Trophoblast cell (in vitro differentiated cells and primary cell): Measurements from ENCODE around the gene TOB1.
"Not testable (repeated sequence)": the region's sequence is repeated elsewhere in the genome, so short reads cannot be mapped to it uniquely, and the experiment has no call there.

Experiments
- DNase-seq, 2 donors: peaks; one replicate each; pipeline ENCODE4 v3.0.0-alpha.2; 2016
- H2AFZ ChIP-seq: 2 replicates; pipeline ENCODE4 v1.6.1; 2013; ENCODE audit warnings: low read length, moderate library complexity, mild to moderate bottlenecking; ENCODE audit not compliant: insufficient read depth, poor library complexity
- H2AK5ac ChIP-seq: 2 replicates; pipeline ENCODE4 v1.6.1; 2013; ENCODE audit warnings: mild to moderate bottlenecking, low read length
- H2BK120ac ChIP-seq: 2 replicates; pipeline ENCODE4 v1.6.1; 2013; ENCODE audit warnings: low read length, mild to moderate bottlenecking, moderate library complexity; ENCODE audit not compliant: insufficient read depth, poor library complexity
- H2BK12ac ChIP-seq: 2 replicates; pipeline ENCODE4 v1.6.1; 2013; ENCODE audit warnings: mild to moderate bottlenecking, low read length, moderate library complexity
- H2BK5ac ChIP-seq: 2 replicates; pipeline ENCODE4 v1.6.1; 2013; ENCODE audit warnings: low read length, low read depth, moderate library complexity, mild to moderate bottlenecking; ENCODE audit not compliant: poor library complexity
- H3K14ac ChIP-seq: 2 replicates; pipeline ENCODE4 v1.6.1; 2013; ENCODE audit warnings: mild to moderate bottlenecking, low read length
- H3K18ac ChIP-seq: 2 replicates; pipeline ENCODE4 v1.6.1; 2013; ENCODE audit warnings: mild to moderate bottlenecking, low read length
- H3K23ac ChIP-seq: 2 replicates; pipeline ENCODE4 v1.6.1; 2013; ENCODE audit warnings: low read length
- H3K27ac ChIP-seq: 2 replicates; pipeline ENCODE4 v1.5.1; 2013; ENCODE audit warnings: low read depth, mild to moderate bottlenecking, inconsistent platforms, low read length, moderate library complexity
- H3K27me3 ChIP-seq: 2 replicates; pipeline ENCODE4 v1.6.1; 2013; ENCODE audit warnings: inconsistent platforms, mild to moderate bottlenecking, low read length, moderate library complexity; ENCODE audit not compliant: insufficient read depth
- H3K36me3 ChIP-seq, 2 experiments: 1 replicate in 1 of 2; 2 replicates in 1 of 2; pipeline ENCODE4 v1.6.1; 2013; ENCODE audit warnings: low read length in 2 of 2, mild to moderate bottlenecking in 2 of 2, moderate library complexity in 1 of 2; ENCODE audit not compliant: insufficient read depth in 2 of 2, control insufficient read depth in 1 of 2
- H3K4ac ChIP-seq: 2 replicates; pipeline ENCODE4 v1.6.1; 2013; ENCODE audit warnings: low read depth, mild to moderate bottlenecking, low read length, moderate library complexity
- H3K4me1 ChIP-seq, 2 experiments: 1 replicate in 1 of 2; 2 replicates in 1 of 2; pipeline ENCODE4 v1.6.1; 2013; ENCODE audit warnings: low read length in 2 of 2, mild to moderate bottlenecking in 2 of 2, moderate library complexity in 1 of 2; ENCODE audit not compliant: insufficient read depth in 2 of 2, control insufficient read depth in 1 of 2
- H3K4me2 ChIP-seq: 2 replicates; pipeline ENCODE4 v1.6.1; 2013; ENCODE audit warnings: inconsistent platforms, mild to moderate bottlenecking, low read length, moderate library complexity
- H3K4me3 ChIP-seq: 2 replicates; pipeline ENCODE4 v1.5.1; 2013; ENCODE audit warnings: mild to moderate bottlenecking, low read depth, low read length, inconsistent platforms
- H3K79me1 ChIP-seq: one replicate; pipeline ENCODE4 v1.6.1; 2013; ENCODE audit warnings: low read length
- H3K79me2 ChIP-seq: 2 replicates; pipeline ENCODE4 v1.6.1; 2013; ENCODE audit warnings: low read length, mild to moderate bottlenecking; ENCODE audit not compliant: control insufficient read depth, insufficient read depth, poor library complexity
- H3K9ac ChIP-seq: 2 replicates; pipeline ENCODE4 v1.6.1; 2013; ENCODE audit warnings: mild to moderate bottlenecking, low read length
- H3K9me3 ChIP-seq: 2 replicates; pipeline ENCODE4 v1.6.1; 2013; ENCODE audit warnings: low read depth, mild to moderate bottlenecking, control low read depth, inconsistent platforms, low read length; ENCODE audit not compliant: insufficient read depth
- H4K12ac ChIP-seq: 2 replicates; pipeline ENCODE4 v1.6.1; 2013; ENCODE audit warnings: low read depth, mild to moderate bottlenecking, low read length, moderate library complexity
- H4K8ac ChIP-seq: 2 replicates; pipeline ENCODE4 v1.6.1; 2013; ENCODE audit warnings: low read depth, mild to moderate bottlenecking, low read length, moderate library complexity
- H4K91ac ChIP-seq: one replicate; pipeline ENCODE4 v1.6.1; 2013; ENCODE audit warnings: low read depth, mild to moderate bottlenecking, low read length, moderate library complexity
- WGBS: extraction: QIAGEN DNeasy Blood & Tissue Kit; methylation state at CpG from one replicate; pipeline ENCODE4 v1.1.7; 2013; ENCODE audit warnings: missing lambda C conversion rate; ENCODE audit not compliant: insufficient read length, insufficient coverage; ENCODE audit errors: extremely low coverage; 5-methylcytosine and 5-hydroxymethylcytosine counted together

The TOB1 gene

GRCh38 chr17:50898369-50899004, 32.3 kb upstream of the TOB1 start:
- no peak for DNase-seq
- Histone ChIP-seq H3K14ac (no peak overlapping the region), H2AFZ (no peak overlapping the region), H3K27ac (no peak overlapping the region), H3K4me1 (peaks cover 3 to 5% of the 10 kb centered on the region in 2 experiments), H3K9me3 (peaks cover 2% of the 10 kb centered on the region), H4K8ac (no peak overlapping the region), H3K4me3 (no peak overlapping the region), H3K27me3 (no peaks in the 10 kb centered on the region), H2BK12ac (no peak overlapping the region), H4K12ac (no peak overlapping the region), H3K4me2 (no peak overlapping the region), H3K23ac (no peak overlapping the region), H3K18ac (no peak overlapping the region), H2AK5ac (no peak overlapping the region), H4K91ac (no peak overlapping the region), H3K79me1 (no peaks in the 10 kb centered on the region), H3K9ac (no peak overlapping the region), H3K79me2 (no peaks in the 10 kb centered on the region), H2BK5ac (no peak overlapping the region), H2BK120ac (no peak overlapping the region), H3K36me3 (no peaks in the 10 kb centered on the region), H3K4ac (no peak overlapping the region)
- no CpG with 5 or more reads among the region's 4 CpGs for WGBS

GRCh38 chr17:50894513-50894912, 28.4 kb upstream of the TOB1 start:
- H3K4me3 ChIP-seq, H3K14ac ChIP-seq, H3K4me1 ChIP-seq, H3K9ac ChIP-seq, H4K91ac ChIP-seq, H2BK5ac ChIP-seq, H3K4me2 ChIP-seq, H2BK120ac ChIP-seq, H4K12ac ChIP-seq, DNase-seq, H2AFZ ChIP-seq, H3K27ac ChIP-seq, H3K18ac ChIP-seq, H3K27me3 ChIP-seq, H3K79me1 ChIP-seq, H3K23ac ChIP-seq, H2BK12ac ChIP-seq, H3K4ac ChIP-seq, H2AK5ac ChIP-seq, H3K79me2 ChIP-seq, H4K8ac ChIP-seq, H3K9me3 ChIP-seq, H3K36me3 ChIP-seq: not testable (repeated sequence)
- no CpG with 5 or more reads among the region's 4 CpGs for WGBS

- no peak overlapping the region for H2BK120ac ChIP-seq
- H3K4me1 ChIP-seq, result peaks cover 8 to 10% of the 10 kb centered on the region in 2 experiments
- H3K36me3 ChIP-seq, result no peaks in the 10 kb centered on the region
- no peak overlapping the region for H3K9ac ChIP-seq
- no peak overlapping the region for H3K18ac ChIP-seq
- H2AFZ ChIP-seq, result no peak overlapping the region
- peaks cover 2% of the 10 kb centered on the region for H3K9me3 ChIP-seq
- H2AK5ac ChIP-seq, result no peak overlapping the region
- no peak overlapping the region for H4K8ac ChIP-seq
- no CpG with 5 or more reads among the region's 28 CpGs for WGBS
- no peak overlapping the region for H3K4me2 ChIP-seq
- H4K91ac ChIP-seq, result no peak overlapping the region
- no peak overlapping the region for H2BK5ac ChIP-seq
- no peak overlapping the region for H3K23ac ChIP-seq
- no peak overlapping the region for H3K14ac ChIP-seq
- H3K79me2 ChIP-seq, result no peaks in the 10 kb centered on the region
- H3K4me3 ChIP-seq, result no peak overlapping the region
- no peak for DNase-seq
- H3K79me1 ChIP-seq, result no peaks in the 10 kb centered on the region
- no peak overlapping the region for H2BK12ac ChIP-seq
- H3K4ac ChIP-seq, result no peak overlapping the region
- no peak overlapping the region for H3K27ac ChIP-seq
- no peaks in the 10 kb centered on the region for H3K27me3 ChIP-seq
- H4K12ac ChIP-seq, result no peak overlapping the region
Measured at GRCh38 chr17:50893183-50893993, 27.2 kb upstream of the TOB1 start.

GRCh38 chr17:50892101-50892776, 26.1 kb upstream of the TOB1 start:
- no peak overlapping the region for H3K27ac ChIP-seq
- no peak overlapping the region for H4K91ac ChIP-seq
- no peaks in the 10 kb centered on the region for H3K79me1 ChIP-seq
- WGBS, result no CpG with 5 or more reads among the region's 10 CpGs
- H3K23ac ChIP-seq, result no peak overlapping the region
- H3K18ac ChIP-seq, result no peak overlapping the region
- H3K4me2 ChIP-seq, result no peak overlapping the region
- no peak overlapping the region for H2AFZ ChIP-seq
- H3K4ac ChIP-seq, result no peak overlapping the region
- no peak overlapping the region for H2AK5ac ChIP-seq
- H4K12ac ChIP-seq, result no peak overlapping the region
- no peak overlapping the region for H4K8ac ChIP-seq
- H3K36me3 ChIP-seq, result no peaks in the 10 kb centered on the region
- peaks cover 2% of the 10 kb centered on the region for H3K9me3 ChIP-seq
- no peaks in the 10 kb centered on the region for H3K79me2 ChIP-seq
- no peaks in the 10 kb centered on the region for H3K27me3 ChIP-seq
- peaks cover 8 to 15% of the 10 kb centered on the region in 2 experiments for H3K4me1 ChIP-seq
- H2BK5ac ChIP-seq, result no peak overlapping the region
- H2BK120ac ChIP-seq, result no peak overlapping the region
- H3K14ac ChIP-seq, result no peak overlapping the region
- no peak for DNase-seq
- no peak overlapping the region for H2BK12ac ChIP-seq
- H3K4me3 ChIP-seq, result no peak overlapping the region
- no peak overlapping the region for H3K9ac ChIP-seq
